Measurements from ENCODE around the gene INPP4A. TPM values are rescaled to one million over a fixed set of nuclear protein-coding genes. Genes with fewer than 3 reads are reported as not detected.

Gene INPP4A
- total RNA-seq, 4 donors from 2014 or later = 7.4 to 17.9 (median 9.4) TPM

DNA sequence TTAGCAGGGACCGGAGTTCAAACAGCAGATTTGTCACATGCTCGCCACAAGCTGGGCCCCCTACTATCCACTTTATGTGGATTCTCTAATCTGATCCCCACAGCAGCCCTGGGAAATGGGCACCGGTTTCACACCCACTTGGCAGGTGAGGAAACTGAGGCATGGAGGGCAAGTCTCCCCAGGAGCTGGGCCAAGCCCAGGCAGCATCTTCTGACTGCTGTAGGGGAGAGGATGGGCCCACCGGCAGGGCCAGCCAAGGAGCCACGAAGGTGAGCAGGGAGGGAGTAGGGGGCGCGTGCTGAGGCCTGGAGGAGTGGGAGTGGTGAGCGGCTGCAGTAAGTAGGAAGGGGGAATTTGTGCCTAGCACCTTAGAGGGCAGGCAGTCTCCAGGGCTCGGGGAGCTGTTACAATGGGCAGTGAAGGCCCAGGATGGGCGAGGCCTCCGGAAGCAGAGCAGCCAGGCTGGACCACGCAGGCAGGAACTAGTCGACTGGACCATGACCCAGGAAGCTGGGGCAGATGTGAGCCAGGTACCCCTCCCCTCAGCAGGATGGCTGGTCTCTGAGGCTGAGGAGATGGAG, 126.6 kb downstream of the INPP4A start:
- WGBS, 2 donors = 91 to 100% methylated on average over 4 to 12 of the region's 13 CpGs
- intact Hi-C loops (cut with DNase I) = no loop called here

DNA sequence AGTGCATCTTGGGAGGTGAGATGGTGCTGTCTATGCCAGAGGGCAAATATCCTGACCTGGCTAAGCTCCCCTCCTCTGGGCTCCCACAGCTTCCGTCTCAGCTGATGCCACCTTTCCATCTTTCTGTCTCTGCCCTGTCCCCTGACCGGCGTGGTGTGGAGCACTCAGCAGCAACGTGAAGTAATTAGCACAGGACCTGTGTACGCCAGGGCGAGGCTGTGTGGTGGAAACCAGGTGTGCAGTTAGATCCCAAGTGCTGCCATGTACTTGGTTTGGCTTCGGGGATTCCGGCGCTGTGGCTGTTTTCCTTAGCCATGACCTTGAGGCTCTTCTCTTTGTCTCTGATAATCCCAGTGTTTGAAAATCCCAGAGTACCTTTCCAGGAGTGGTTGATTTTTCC, 127.1 kb downstream of the INPP4A start:
- TF ChIP-seq CTCF (IDR thresholded peaks at IDR 0.05) (no peak), POLR2A (IDR thresholded peaks at IDR 0.05) (no peak)
- Histone ChIP-seq H3K36me3 (peaks cover 4 to 86% (median 6%) of the 10 kb centered on the region in 3 donors), H3K27me3 (no peaks in the 10 kb centered on the region), H3K9me3 (no peaks in the 10 kb centered on the region), H3K4me3 (no peak overlapping the region), H3K4me1 (peaks cover 0 to 12% (median 3%) of the 10 kb centered on the region in 3 donors), H3K27ac (no peak overlapping the region)
- 91 to 92% methylated on average over 9 of the region's 9 CpGs for WGBS, 2 donors
- intact Hi-C loops (cut with DNase I) = no loop called here
- DNase-seq = no peak

More for the DNA sequence above, 126.6 kb downstream of the INPP4A start:
- Histone ChIP-seq H3K27me3 (no peaks in the 10 kb centered on the region), H3K4me3 (no peak overlapping the region), H3K4me1 (peaks cover 0 to 12% (median 3%) of the 10 kb centered on the region in 3 donors), H3K27ac (no peak overlapping the region), H3K36me3 (peaks cover 6 to 86% (median 12%) of the 10 kb centered on the region in 3 donors), H3K9me3 (no peaks in the 10 kb centered on the region)
- DNase-seq = no peak
- TF ChIP-seq CTCF (IDR thresholded peaks at IDR 0.05) = no peak
- no peak for TF ChIP-seq POLR2A (IDR thresholded peaks at IDR 0.05)

GRCh38 chr2:98572211-98572610, 127.6 kb downstream of the INPP4A start:
- H3K36me3 ChIP-seq = peaks cover 4 to 86% (median 5%) of the 10 kb centered on the region in 3 donors
- intact Hi-C loops (cut with DNase I) = no loop called here
- no peaks in the 10 kb centered on the region for H3K27me3 ChIP-seq
- TF ChIP-seq CTCF (IDR thresholded peaks at IDR 0.05) (no peak), POLR2A (IDR thresholded peaks at IDR 0.05) (no peak)
- DNase-seq = no peak
- no peaks in the 10 kb centered on the region for H3K9me3 ChIP-seq
- WGBS, 2 donors = 95% methylated on average over 3 of the region's 5 CpGs; no CpG with 5 or more reads in 1 of the 2 donors
- no peak overlapping the region for H3K27ac ChIP-seq
- H3K4me3 ChIP-seq = no peak overlapping the region
- H3K4me1 ChIP-seq = peaks cover 0 to 12% (median 3%) of the 10 kb centered on the region in 3 donors

DNA sequence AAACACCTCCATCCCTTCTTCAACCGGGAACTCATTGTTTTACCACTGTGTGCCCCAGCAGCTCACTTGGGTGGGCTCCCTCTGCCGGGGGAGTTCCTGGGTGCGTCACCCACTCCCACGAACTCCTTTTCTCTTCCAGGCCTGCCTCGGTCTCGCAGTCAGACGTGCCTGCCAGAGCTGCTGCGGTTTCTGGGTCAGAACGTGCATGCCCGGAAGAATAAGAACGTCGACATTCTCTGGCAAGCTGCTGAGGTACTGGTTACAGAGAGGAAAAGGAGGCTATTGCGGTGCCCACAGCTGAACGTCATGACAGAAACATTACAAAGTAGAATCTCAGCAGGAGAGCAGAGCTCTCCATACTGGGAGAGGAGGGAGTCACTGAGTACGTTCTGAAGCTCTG, 128.0 kb downstream of the INPP4A start:
- intact Hi-C loops (cut with DNase I) = no loop called here
- Histone ChIP-seq H3K36me3 (peaks cover 4 to 86% (median 5%) of the 10 kb centered on the region in 3 donors), H3K9me3 (no peaks in the 10 kb centered on the region), H3K27ac (no peak overlapping the region), H3K27me3 (no peaks in the 10 kb centered on the region), H3K4me3 (no peak overlapping the region), H3K4me1 (peaks cover 0 to 12% (median 3%) of the 10 kb centered on the region in 3 donors)
- WGBS, 2 donors = 87% methylated on average over 12 to 14 of the region's 15 CpGs
- DNase-seq = no peak
- TF ChIP-seq POLR2A (IDR thresholded peaks at IDR 0.05) (no peak), CTCF (IDR thresholded peaks at IDR 0.05) (no peak)

DNA sequence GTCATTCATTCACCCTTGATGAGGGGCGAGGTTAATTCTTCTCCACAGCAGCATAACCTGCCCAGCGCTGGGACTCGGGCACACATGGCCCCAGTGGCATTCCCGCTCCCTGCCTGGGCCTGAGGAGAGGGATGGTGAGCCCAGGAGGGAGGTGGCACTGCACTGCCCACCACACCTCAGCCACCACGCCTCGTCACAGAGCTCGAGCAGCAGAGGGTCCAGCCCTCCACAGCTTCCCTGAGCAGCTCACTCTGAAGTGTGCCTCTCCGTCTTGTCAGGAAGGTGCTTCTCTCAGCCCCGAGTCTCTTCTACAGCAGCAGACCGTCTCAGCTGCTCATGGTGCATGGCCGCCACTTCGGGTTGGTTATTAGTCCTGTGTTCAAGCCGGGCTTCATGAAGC, 128.8 kb downstream of the INPP4A start:
- TF ChIP-seq POLR2A (IDR thresholded peaks at IDR 0.05) = no peak
- TF ChIP-seq CTCF (IDR thresholded peaks at IDR 0.05) = no peak
- Histone ChIP-seq H3K36me3 (peaks cover 0 to 86% (median 6%) of the 10 kb centered on the region in 3 donors), H3K27me3 (no peaks in the 10 kb centered on the region), H3K4me1 (peaks cover 0 to 7% (median 3%) of the 10 kb centered on the region in 3 donors), H3K4me3 (no peak overlapping the region), H3K27ac (no peak overlapping the region), H3K9me3 (no peaks in the 10 kb centered on the region)
- intact Hi-C loops (cut with DNase I) = no loop called here
- no peak for DNase-seq
- WGBS, 2 donors = 96 to 97% methylated on average over 5 of the region's 13 CpGs

All from esophagus squamous epithelium (tissue), 5 donors.